HTR-8/SVneo (cell line): ENCODE data around the gene ADAMTS6.

Experiments
- DNase-seq: peaks from one replicate; pipeline ENCODE4 v3.0.0; 2011; ENCODE audit warnings: low spot score, mixed read lengths; ENCODE audit not compliant: insufficient read length
- FAIRE-seq: peaks from 2 replicates; lab custom pipeline; 2011; peaks lifted over from hg19 to GRCh38; lab: Jason Lieb, UNC

Gene ADAMTS6

GRCh38 chr5:65120371-65120967, 361.3 kb downstream of the ADAMTS6 start:
- FAIRE-seq (no peak), DNase-seq (no peak)

GRCh38 chr5:65117525-65117924, 364.2 kb downstream of the ADAMTS6 start:
- FAIRE-seq (no peak), DNase-seq (no peak)

GRCh38 chr5:65113771-65114170, 367.9 kb downstream of the ADAMTS6 start:
- FAIRE-seq, result no peak
- no peak for DNase-seq

GRCh38 chr5:65111961-65112658, 369.6 kb downstream of the ADAMTS6 start:
- FAIRE-seq, result no peak
- DNase-seq, result no peak

GRCh38 chr5:65108786-65109743, 372.7 kb downstream of the ADAMTS6 start:
- FAIRE-seq, result no peak
- no peak for DNase-seq

- DNase-seq (no peak), FAIRE-seq (no peak)
Measured at GRCh38 chr5:65105301-65105700, 376.4 kb downstream of the ADAMTS6 start.

GRCh38 chr5:65104831-65105230, 376.9 kb downstream of the ADAMTS6 start:
- DNase-seq (no peak), FAIRE-seq (no peak)

GRCh38 chr5:65103756-65104440, 377.8 kb downstream of the ADAMTS6 start:
- FAIRE-seq (no peak), DNase-seq (no peak)

- DNase-seq (no peak), FAIRE-seq (no peak)
Measured at GRCh38 chr5:65102976-65103711, 378.6 kb downstream of the ADAMTS6 start.

- FAIRE-seq, result no peak
Measured at GRCh38 chr5:65102371-65102975, 379.2 kb downstream of the ADAMTS6 start.

GRCh38 chr5:65101632-65102100, 380.1 kb downstream of the ADAMTS6 start:
- no peak for FAIRE-seq
- no peak for DNase-seq

More at GRCh38 chr5:65102371-65102975, 379.2 kb downstream of the ADAMTS6 start:
- no peak for DNase-seq

GRCh38 chr5:65100911-65101631, 380.6 kb downstream of the ADAMTS6 start:
- peak; percentile 80 for DNase-seq
- peak; percentile 58 for FAIRE-seq
